BLaER1 treated with 17β-estradiol and CSF1 and Interleukin-3, amounts not matched to agents 10 nM and 100 nM (cell line): ENCODE data around the gene ADCY1.

Experiments
- H3K27ac ChIP-seq, 11 experiments: shearing (Covaris generic); formaldehyde crosslinking; 2 replicates each; pipeline ENCODE4 v1.8.1; 2022
- H3K27me3 ChIP-seq, 11 experiments: shearing (Covaris generic); formaldehyde crosslinking; 2 replicates each; pipeline ENCODE4 v1.8.1; 2022
- H3K36me3 ChIP-seq, 11 experiments: shearing (Covaris generic); formaldehyde crosslinking; 2 replicates each; pipeline ENCODE4 v1.8.1; 2022
- H3K4me1 ChIP-seq, 10 experiments: shearing (Covaris generic); formaldehyde crosslinking; 2 replicates each; pipeline ENCODE4 v1.8.1; 2022
- H3K4me2 ChIP-seq, 11 experiments: shearing (Covaris generic); formaldehyde crosslinking; 2 replicates each; pipeline ENCODE4 v1.8.1; 2022
- H3K4me3 ChIP-seq, 10 experiments: shearing (Covaris generic); formaldehyde crosslinking; 2 replicates each; pipeline ENCODE4 v1.8.1; 2022
- H3K9ac ChIP-seq, 11 experiments: shearing (Covaris generic); formaldehyde crosslinking; 2 replicates each; pipeline ENCODE4 v1.8.1; 2022
- H3K9me3 ChIP-seq, 11 experiments: shearing (Covaris generic); formaldehyde crosslinking; replicated peaks in 1 of 11; 2 replicates each; pipeline ENCODE4 v1.8.1; 2022
- H4K20me1 ChIP-seq, 11 experiments: shearing (Covaris generic); formaldehyde crosslinking; 2 replicates each; pipeline ENCODE4 v1.8.1; 2022
- Cebpa-rat ChIP-seq, 11 experiments: shearing (Covaris generic); IDR thresholded peaks; 2 replicates each; pipeline ENCODE4 v1.8.1; 2022

The ADCY1 gene

GRCh38 chr7:45657136-45657889 lies 83.1 kb downstream of the ADCY1 start:
- H4K20me1 ChIP-seq, result no peaks in the 10 kb centered on the region
- no peak overlapping the region for H3K27ac ChIP-seq
- H3K4me2 ChIP-seq, result no peak overlapping the region
- no peaks in the 10 kb centered on the region for H3K9me3 ChIP-seq
- no peaks in the 10 kb centered on the region for H3K36me3 ChIP-seq
- H3K9ac ChIP-seq, result no peak overlapping the region
- no peak overlapping the region for H3K4me3 ChIP-seq
- peaks cover 0 to 8% (median 0%) of the 10 kb centered on the region in 10 experiments; a peak in 5 of 20 replicates for H3K4me1 ChIP-seq
- no peaks in the 10 kb centered on the region for H3K27me3 ChIP-seq
- no peak for TF ChIP-seq Cebpa-rat (IDR thresholded peaks at IDR 0.05)

DNA sequence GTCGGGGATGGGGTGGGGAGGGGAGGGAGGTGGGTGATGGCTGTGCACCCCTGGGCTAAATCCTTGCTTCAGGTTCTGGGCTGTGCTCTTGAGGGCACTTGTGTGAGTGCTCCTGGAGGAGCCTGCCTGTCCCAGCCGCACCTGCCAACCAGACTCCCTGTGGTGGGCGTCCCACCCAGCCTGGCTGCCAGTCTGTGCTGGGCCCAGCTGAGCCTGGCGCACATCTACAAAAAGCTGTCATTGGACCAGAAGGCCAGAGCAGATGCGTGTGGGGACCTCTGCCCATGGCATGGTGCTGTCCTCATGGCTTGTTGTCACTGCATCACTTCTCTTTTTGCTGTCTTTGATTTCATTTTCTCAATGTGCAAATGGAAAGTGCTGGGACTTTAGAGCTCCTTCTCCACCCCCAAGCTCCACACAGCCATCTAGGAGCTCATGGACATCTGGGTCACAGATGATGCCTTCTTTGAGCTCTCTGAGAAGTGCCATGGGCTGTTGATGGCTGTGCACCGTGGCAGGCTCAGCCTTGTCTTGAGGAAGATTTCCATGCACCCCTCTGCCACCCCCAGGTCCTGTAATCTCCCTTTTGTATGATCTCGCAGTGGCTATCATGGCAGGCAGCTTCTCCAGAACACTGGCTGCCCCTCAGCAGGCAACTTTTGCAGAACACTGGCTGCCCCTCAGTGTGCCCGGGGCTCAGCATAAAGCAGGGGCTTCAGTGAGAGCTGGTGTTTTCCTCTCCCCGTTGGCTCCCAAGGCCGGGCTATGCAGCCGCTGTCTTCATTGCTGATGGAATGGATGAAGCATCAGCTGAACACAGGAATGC lies 83.9 kb downstream of the ADCY1 start:
- Histone ChIP-seq H3K4me1 (peaks cover 0 to 8% (median 0%) of the 10 kb centered on the region in 10 experiments; a peak in 5 of 20 replicates), H4K20me1 (no peaks in the 10 kb centered on the region), H3K4me3 (no peak overlapping the region), H3K9ac (no peak overlapping the region), H3K4me2 (peak overlapping the region in 4 of 11 experiments; percentile 3 to 18 (median 8); a peak in 2 of 22 replicates), H3K27ac (no peak overlapping the region), H3K9me3 (no peaks in the 10 kb centered on the region), H3K36me3 (no peaks in the 10 kb centered on the region), H3K27me3 (no peaks in the 10 kb centered on the region)
- no peak for TF ChIP-seq Cebpa-rat (IDR thresholded peaks at IDR 0.05)

DNA sequence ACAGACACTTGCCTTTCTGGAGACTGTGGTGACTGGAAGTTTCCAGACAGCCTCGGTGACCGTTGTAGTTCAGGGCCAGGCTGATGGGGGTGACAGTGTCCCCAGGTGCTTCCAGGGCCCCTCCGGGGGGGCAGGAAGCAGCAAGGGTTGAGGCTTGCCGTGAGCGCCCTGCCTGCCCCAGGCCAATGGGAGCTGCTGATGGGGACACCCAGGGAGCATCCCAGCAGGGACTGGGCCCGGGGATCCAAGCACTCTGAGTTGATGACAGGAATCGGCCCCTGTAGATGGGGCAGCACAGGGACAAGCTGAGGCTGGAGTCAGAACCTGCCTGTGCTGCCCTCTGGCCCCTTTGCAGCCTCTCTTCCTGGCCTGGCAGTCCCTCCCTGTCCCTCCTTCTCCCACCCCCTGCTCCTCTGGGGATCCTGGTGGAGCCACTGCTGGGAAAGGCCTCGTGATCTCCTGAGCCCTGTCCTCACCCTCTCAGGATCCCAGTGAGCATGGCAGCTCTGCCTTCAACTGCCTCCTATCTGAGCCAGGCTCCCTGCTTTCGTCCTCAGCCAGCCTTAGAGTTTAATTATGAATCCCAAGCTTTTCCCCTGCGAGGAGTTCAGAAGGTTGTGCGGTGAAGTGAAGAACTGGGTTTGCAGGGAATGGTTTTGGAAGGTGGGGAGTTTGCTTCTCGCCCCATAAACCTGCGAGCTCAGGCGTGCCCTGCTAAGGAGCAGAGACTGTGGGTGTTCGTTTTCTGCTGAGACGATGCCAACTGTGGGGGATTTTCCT lies 84.7 kb downstream of the ADCY1 start:
- Histone ChIP-seq H3K27ac (no peak overlapping the region), H3K9me3 (no peaks in the 10 kb centered on the region), H3K4me3 (no peak overlapping the region), H3K36me3 (no peaks in the 10 kb centered on the region), H3K9ac (no peak overlapping the region), H3K4me1 (peaks cover 0 to 8% (median 0%) of the 10 kb centered on the region in 10 experiments; a peak in 5 of 20 replicates), H4K20me1 (no peaks in the 10 kb centered on the region), H3K27me3 (no peaks in the 10 kb centered on the region), H3K4me2 (peak overlapping the region in 4 of 11 experiments; percentile 3 to 18 (median 8); a peak in 2 of 22 replicates)
- no peak for TF ChIP-seq Cebpa-rat (IDR thresholded peaks at IDR 0.05)

DNA sequence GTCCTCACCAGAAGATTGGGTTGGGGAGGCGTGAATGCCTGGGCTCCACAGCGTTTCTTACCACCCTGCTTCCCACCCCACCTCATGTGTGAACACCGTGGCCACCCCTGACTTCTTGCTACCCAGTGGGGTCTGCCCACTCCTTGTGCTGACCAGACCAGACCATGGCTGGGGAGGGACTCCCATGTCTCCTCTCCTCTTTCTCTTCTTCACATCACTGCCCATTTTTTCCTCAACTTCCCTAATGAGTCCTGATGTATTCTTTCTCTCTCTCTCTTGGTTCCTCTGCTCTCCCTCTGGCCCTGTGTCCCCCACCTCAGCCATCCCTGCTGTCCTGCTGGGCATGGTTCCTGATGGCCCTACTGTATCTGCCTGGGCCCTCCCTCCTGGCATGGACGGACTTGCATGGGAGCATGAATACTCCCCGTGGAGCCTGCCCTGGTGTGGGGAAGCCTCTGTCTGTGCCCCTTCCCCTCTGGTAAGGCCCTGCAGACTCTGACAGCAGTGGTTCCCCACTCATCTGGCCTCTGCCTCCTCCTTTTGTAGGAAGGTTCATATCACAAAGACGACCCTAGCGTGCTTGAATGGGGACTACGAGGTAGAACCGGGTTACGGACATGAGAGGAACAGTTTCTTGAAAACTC lies 85.5 kb downstream of the ADCY1 start:
- Histone ChIP-seq H3K4me3 (no peak overlapping the region), H3K9ac (no peak overlapping the region), H3K27ac (no peak overlapping the region), H3K27me3 (no peaks in the 10 kb centered on the region), H3K4me2 (no peak overlapping the region), H3K9me3 (no peaks in the 10 kb centered on the region), H4K20me1 (no peaks in the 10 kb centered on the region), H3K4me1 (peaks cover 0 to 8% (median 0%) of the 10 kb centered on the region in 10 experiments; a peak in 5 of 20 replicates), H3K36me3 (no peaks in the 10 kb centered on the region)
- TF ChIP-seq Cebpa-rat (IDR thresholded peaks at IDR 0.05), result no peak

GRCh38 chr7:45660201-45660900 lies 86.2 kb downstream of the ADCY1 start:
- TF ChIP-seq Cebpa-rat (IDR thresholded peaks at IDR 0.05), result no peak
- H3K4me3 ChIP-seq, result no peak overlapping the region
- no peak overlapping the region for H3K4me2 ChIP-seq
- H3K27ac ChIP-seq, result no peak overlapping the region
- no peaks in the 10 kb centered on the region for H3K27me3 ChIP-seq
- no peaks in the 10 kb centered on the region for H4K20me1 ChIP-seq
- no peaks in the 10 kb centered on the region for H3K9me3 ChIP-seq
- H3K9ac ChIP-seq, result no peak overlapping the region
- H3K4me1 ChIP-seq, result peaks cover 0 to 8% (median 0%) of the 10 kb centered on the region in 10 experiments; a peak in 5 of 20 replicates
- H3K36me3 ChIP-seq, result no peaks in the 10 kb centered on the region

GRCh38 chr7:45660901-45661211 lies 86.7 kb downstream of the ADCY1 start:
- H3K4me1 ChIP-seq, result peaks cover 0 to 8% (median 0%) of the 10 kb centered on the region in 10 experiments; a peak in 5 of 20 replicates
- H3K4me3 ChIP-seq, result no peak overlapping the region
- H4K20me1 ChIP-seq, result no peaks in the 10 kb centered on the region
- no peaks in the 10 kb centered on the region for H3K9me3 ChIP-seq
- no peak overlapping the region for H3K27ac ChIP-seq
- no peaks in the 10 kb centered on the region for H3K36me3 ChIP-seq
- TF ChIP-seq Cebpa-rat (IDR thresholded peaks at IDR 0.05), result no peak
- no peak overlapping the region for H3K9ac ChIP-seq
- no peaks in the 10 kb centered on the region for H3K27me3 ChIP-seq
- H3K4me2 ChIP-seq, result no peak overlapping the region

DNA sequence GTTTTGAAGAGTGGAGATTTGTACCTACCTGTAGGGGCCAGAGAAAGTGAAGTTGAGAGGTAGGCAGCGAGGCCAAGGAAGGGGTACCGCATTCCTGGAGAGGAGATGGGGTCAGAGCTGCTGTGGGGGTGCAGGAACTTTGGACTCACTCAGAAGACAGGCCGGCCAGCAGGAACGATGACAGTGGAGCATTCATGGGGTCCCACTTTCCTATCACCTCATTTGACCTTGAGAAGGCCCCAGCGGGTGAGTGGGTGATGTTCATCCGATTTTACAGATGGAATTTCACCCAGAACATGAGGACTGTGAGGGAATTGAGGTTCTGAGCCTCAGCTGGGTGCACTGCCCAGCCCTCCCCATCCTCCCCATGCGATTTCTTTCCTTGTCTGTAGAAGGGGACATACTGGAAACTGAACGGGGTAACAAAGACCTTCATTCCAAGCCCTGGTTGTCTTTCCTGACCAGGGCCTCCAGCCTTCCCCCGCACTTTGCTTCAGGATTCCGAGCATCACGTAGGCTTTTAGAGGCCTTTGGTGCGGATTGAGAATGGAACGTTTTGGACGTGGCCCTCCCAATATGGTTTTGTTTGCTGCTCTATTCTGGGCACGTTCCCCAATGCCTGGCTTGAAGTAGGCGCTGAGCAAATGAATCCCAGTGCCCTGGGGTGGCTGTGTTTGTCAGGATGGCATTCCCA lies 87.3 kb downstream of the ADCY1 start:
- no peak overlapping the region for H3K4me3 ChIP-seq

DNA sequence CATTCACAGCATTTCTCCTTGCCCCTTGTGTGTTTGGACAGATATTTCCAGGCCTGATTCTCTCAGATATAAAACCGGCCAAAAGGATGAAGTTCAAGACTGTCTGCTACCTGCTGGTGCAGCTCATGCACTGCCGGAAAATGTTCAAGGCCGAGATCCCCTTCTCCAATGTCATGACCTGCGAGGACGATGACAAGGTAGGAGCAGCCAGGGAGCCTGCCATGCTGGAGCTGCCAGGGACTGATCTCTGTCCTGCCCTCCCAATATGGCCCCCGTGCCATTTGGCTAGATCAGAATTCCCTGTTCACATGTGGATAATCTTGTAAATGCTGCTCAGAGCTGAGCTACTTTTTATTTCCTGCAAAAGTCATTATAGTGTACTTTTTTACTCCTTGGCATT lies 87.8 kb downstream of the ADCY1 start:
- TF ChIP-seq Cebpa-rat (IDR thresholded peaks at IDR 0.05), result no peak
- Histone ChIP-seq H3K27ac (no peak overlapping the region), H4K20me1 (no peaks in the 10 kb centered on the region), H3K27me3 (no peaks in the 10 kb centered on the region), H3K9ac (no peak overlapping the region), H3K36me3 (no peaks in the 10 kb centered on the region), H3K4me3 (no peak overlapping the region), H3K4me1 (peaks cover 0 to 8% (median 0%) of the 10 kb centered on the region in 10 experiments; a peak in 5 of 20 replicates), H3K9me3 (no peaks in the 10 kb centered on the region), H3K4me2 (no peak overlapping the region)

More for the DNA sequence above, 87.3 kb downstream of the ADCY1 start:
- H3K27me3 ChIP-seq, result no peaks in the 10 kb centered on the region
- no peaks in the 10 kb centered on the region for H3K36me3 ChIP-seq
- no peak overlapping the region for H3K4me2 ChIP-seq
- no peaks in the 10 kb centered on the region for H3K9me3 ChIP-seq
- H3K4me1 ChIP-seq, result peaks cover 0 to 8% (median 0%) of the 10 kb centered on the region in 10 experiments; a peak in 5 of 20 replicates
- no peak overlapping the region for H3K27ac ChIP-seq
- no peaks in the 10 kb centered on the region for H4K20me1 ChIP-seq
- TF ChIP-seq Cebpa-rat (IDR thresholded peaks at IDR 0.05), result no peak
- no peak overlapping the region for H3K9ac ChIP-seq
